ENCODE data around the gene NLRP7.
"Not testable (repeated sequence)": the region's sequence is repeated elsewhere in the genome, so short reads cannot be mapped to it uniquely, and the experiment has no call there.

Gene NLRP7

GRCh38 chr19:54947381-54947780, at the start of gene NLRP7:
TSS of gene NLRP7 (minus strand) at chr19:54947530.
- DNase-seq (ENCODE audit: low spot score): no peak

- no peak for DNase-seq (ENCODE audit: low spot score)
Measured at GRCh38 chr19:54995561-54995960, 48.2 kb upstream of the NLRP7 start.

GRCh38 chr19:54989531-54989930, 42.2 kb upstream of the NLRP7 start:
- DNase-seq (ENCODE audit: low spot score): not testable (repeated sequence)

- DNase-seq (ENCODE audit: low spot score): not testable (repeated sequence)
Measured at GRCh38 chr19:54982562-54982961, 35.2 kb upstream of the NLRP7 start.

GRCh38 chr19:54973229-54974090, 26.1 kb upstream of the NLRP7 start:
- DNase-seq (ENCODE audit: low spot score): not testable (repeated sequence)

GRCh38 chr19:54971446-54971845, 24.1 kb upstream of the NLRP7 start:
- not testable (repeated sequence) for DNase-seq (ENCODE audit: low spot score)

GRCh38 chr19:54969647-54970046, 22.3 kb upstream of the NLRP7 start:
- DNase-seq (ENCODE audit: low spot score): no peak

- DNase-seq (ENCODE audit: low spot score): no peak
Measured at GRCh38 chr19:54967611-54968010, 20.3 kb upstream of the NLRP7 start.

GRCh38 chr19:54965055-54965454, 17.7 kb upstream of the NLRP7 start:
- not testable (repeated sequence) for DNase-seq (ENCODE audit: low spot score)

- no peak for DNase-seq (ENCODE audit: low spot score)
Measured at GRCh38 chr19:54959840-54960239, 12.5 kb upstream of the NLRP7 start.

GRCh38 chr19:54955376-54955775, 8.0 kb upstream of the NLRP7 start:
- DNase-seq (ENCODE audit: low spot score): no peak

GRCh38 chr19:54953345-54953713, 6.0 kb upstream of the NLRP7 start:
- not testable (repeated sequence) for DNase-seq (ENCODE audit: low spot score)

- DNase-seq (ENCODE audit: low spot score): no peak
Measured at GRCh38 chr19:54952591-54953344, 5.4 kb upstream of the NLRP7 start.

- not testable (repeated sequence) for DNase-seq (ENCODE audit: low spot score)
Measured at GRCh38 chr19:54950580-54950979, 3.2 kb upstream of the NLRP7 start.

GRCh38 chr19:54949412-54949811, 2.1 kb upstream of the NLRP7 start:
- DNase-seq (ENCODE audit: low spot score): no peak

GRCh38 chr19:54943772-54944361, 3.5 kb downstream of the NLRP7 start:
- DNase-seq (ENCODE audit: low spot score): not testable (repeated sequence)

GRCh38 chr19:54939538-54939937, 7.8 kb downstream of the NLRP7 start:
- not testable (repeated sequence) for DNase-seq (ENCODE audit: low spot score)

GRCh38 chr19:54938906-54939305, 8.4 kb downstream of the NLRP7 start:
- DNase-seq (ENCODE audit: low spot score): no peak

- DNase-seq (ENCODE audit: low spot score): no peak
Measured at GRCh38 chr19:54937926-54938325, 9.4 kb downstream of the NLRP7 start.

GRCh38 chr19:54928299-54928698, 19.0 kb downstream of the NLRP7 start:
- DNase-seq (ENCODE audit: low spot score): no peak

GRCh38 chr19:54923276-54923675, 24.1 kb downstream of the NLRP7 start:
- DNase-seq (ENCODE audit: low spot score): no peak

- no peak for DNase-seq (ENCODE audit: low spot score)
Measured at GRCh38 chr19:54921082-54921481, 26.2 kb downstream of the NLRP7 start.

All from iPS-NIHi11 (cell line).